Gastroesophageal sphincter (tissue), 4 donors: ENCODE measurements around the gene ANKH. TPM values are rescaled to one million over a fixed set of nuclear protein-coding genes. Genes with fewer than 3 reads are reported as not detected.

Source experiments
- ATAC-seq: fragments of 150-250 bp; one replicate; pipeline ENCODE4 v1.9.1; 2016; ENCODE audit warnings: mild to moderate bottlenecking, moderate library complexity
- H3K27ac ChIP-seq, 4 donors: fragments of 200-600 bp; sonication (generic) in 3 of 4; 1 replicate in 3 of 4; 2 replicates in 1 of 4; pipeline ENCODE4 v1.5.1; 2016 to 2019
- H3K27me3 ChIP-seq: fragments of 200-600 bp; sonication (generic); one replicate; pipeline ENCODE4 v1.5.1; 2019
- H3K36me3 ChIP-seq, 2 donors: fragments of 200-600 bp; sonication (generic); one replicate each; pipeline ENCODE4 v1.5.1; 2019; ENCODE audit warnings: control low read depth in 1 of 2
- H3K4me1 ChIP-seq, 3 donors: fragments of 200-600 bp; sonication (generic); 1 replicate in 2 of 3; 2 replicates in 1 of 3; pipeline ENCODE4 v1.5.1; 2016 to 2019; ENCODE audit warnings: control low read depth in 2 of 3
- H3K4me3 ChIP-seq, 2 donors: fragments of 200-600 bp; sonication (generic); one replicate each; pipeline ENCODE4 v1.5.1; 2019; ENCODE audit warnings: mild to moderate bottlenecking in 1 of 2, moderate library complexity in 1 of 2
- H3K9me3 ChIP-seq, 3 donors: fragments of 200-600 bp; sonication (generic); one replicate each; pipeline ENCODE4 v1.5.1; 2017 to 2019; ENCODE audit warnings: control low read depth in 2 of 3
- EP300 ChIP-seq: sonication (generic); formaldehyde crosslinking; IDR thresholded peaks from one replicate; pipeline ENCODE4 v1.6.1; 2017; ENCODE audit warnings: antibody characterized with exemption, mild to moderate bottlenecking
- POLR2A ChIP-seq, 2 donors: fragments of 450-650 bp; IDR thresholded peaks; one replicate each; pipeline ENCODE4 v1.6.1; 2017; ENCODE audit warnings: antibody characterized with exemption in 2 of 2, mild to moderate bottlenecking in 2 of 2, moderate library complexity in 1 of 2
- POLR2AphosphoS5 ChIP-seq: sonication (generic); formaldehyde crosslinking; IDR thresholded peaks from one replicate; pipeline ENCODE4 v1.6.1; 2017; ENCODE audit warnings: antibody characterized with exemption
- WGBS, 2 donors: methylation state at CpG; one replicate each; pipeline ENCODE4 v1.1.5; 2018; ENCODE audit warnings: low coverage in 1 of 2; 5-methylcytosine and 5-hydroxymethylcytosine counted together
- total RNA-seq, 4 donors: library from RNA; depleted of rRNA; stranded (reverse); fragments of >200 nt; gene quantifications; one replicate each; pipeline ENCODE4 v1.1.0, GENCODE V29; 2016
- TF ChIP-seq, protein P1 (sequence below), 4 experiments: fragments of 200-600 bp in 2 of 4; fragments of 450-650 bp in 2 of 4; sonication (generic) in 1 of 4; IDR thresholded peaks; one replicate each; pipeline ENCODE4 v1.5.1; 2017 to 2019; ENCODE audit warnings: antibody characterized with exemption in 4 of 4, mild to moderate bottlenecking in 2 of 4, moderate library complexity in 2 of 4

The ANKH gene
- total RNA-seq, 4 donors from 2014 or later, result 30.0 to 45.2 (median 36.0) TPM

DNA sequence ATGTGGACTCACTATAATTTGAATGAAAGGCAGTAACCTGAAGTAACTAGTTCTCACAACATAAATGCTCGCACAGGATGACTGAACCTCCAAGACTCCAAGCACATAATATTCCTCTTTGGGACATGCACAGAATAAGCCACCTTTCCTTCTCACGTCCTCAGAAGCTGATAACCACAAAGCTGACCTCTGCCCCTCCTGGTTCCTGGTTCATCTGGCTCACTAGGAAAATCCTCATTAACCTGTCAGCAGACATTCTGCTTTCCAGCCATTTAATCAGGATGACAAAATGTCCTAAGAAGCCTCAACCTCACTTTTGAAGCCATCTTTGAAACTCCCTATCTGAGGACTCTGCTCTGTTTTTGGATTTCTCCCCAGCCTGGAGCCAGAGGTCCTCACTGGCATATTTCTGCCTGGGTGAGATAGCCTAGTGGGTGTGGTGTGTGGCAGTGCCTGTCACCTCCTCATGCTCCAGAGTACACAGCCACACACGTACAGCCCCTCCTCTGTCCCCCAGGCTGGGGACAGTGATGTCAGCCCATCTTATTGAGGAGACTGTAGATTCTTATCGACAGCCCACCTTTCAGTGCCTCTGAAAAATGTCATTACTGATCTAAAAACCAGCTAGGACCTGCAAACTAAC lies 10.3 kb downstream of the ANKH start:
- H3K27me3 ChIP-seq, result no peaks in the 10 kb centered on the region
- ATAC-seq, result no peak
- H3K9me3 ChIP-seq, result no peaks in the 10 kb centered on the region
- TF ChIP-seq, protein P1, sequence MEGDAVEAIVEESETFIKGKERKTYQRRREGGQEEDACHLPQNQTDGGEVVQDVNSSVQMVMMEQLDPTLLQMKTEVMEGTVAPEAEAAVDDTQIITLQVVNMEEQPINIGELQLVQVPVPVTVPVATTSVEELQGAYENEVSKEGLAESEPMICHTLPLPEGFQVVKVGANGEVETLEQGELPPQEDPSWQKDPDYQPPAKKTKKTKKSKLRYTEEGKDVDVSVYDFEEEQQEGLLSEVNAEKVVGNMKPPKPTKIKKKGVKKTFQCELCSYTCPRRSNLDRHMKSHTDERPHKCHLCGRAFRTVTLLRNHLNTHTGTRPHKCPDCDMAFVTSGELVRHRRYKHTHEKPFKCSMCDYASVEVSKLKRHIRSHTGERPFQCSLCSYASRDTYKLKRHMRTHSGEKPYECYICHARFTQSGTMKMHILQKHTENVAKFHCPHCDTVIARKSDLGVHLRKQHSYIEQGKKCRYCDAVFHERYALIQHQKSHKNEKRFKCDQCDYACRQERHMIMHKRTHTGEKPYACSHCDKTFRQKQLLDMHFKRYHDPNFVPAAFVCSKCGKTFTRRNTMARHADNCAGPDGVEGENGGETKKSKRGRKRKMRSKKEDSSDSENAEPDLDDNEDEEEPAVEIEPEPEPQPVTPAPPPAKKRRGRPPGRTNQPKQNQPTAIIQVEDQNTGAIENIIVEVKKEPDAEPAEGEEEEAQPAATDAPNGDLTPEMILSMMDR (IDR thresholded peaks at IDR 0.05), result no peak
- TF ChIP-seq POLR2AphosphoS5, result no peak
- no peak for TF ChIP-seq POLR2A (IDR thresholded peaks at IDR 0.05)
- no peak for TF ChIP-seq EP300
- 67 to 79% methylated on average over 1 to 3 of the region's 4 CpGs for WGBS, 2 donors
- peaks cover 0 to 31% (median 0%) of the 10 kb centered on the region in 3 donors for H3K4me1 ChIP-seq
- H3K4me3 ChIP-seq, result no peak overlapping the region
- no peak overlapping the region for H3K27ac ChIP-seq
- H3K36me3 ChIP-seq, result no peaks in the 10 kb centered on the region

GRCh38 chr5:14859980-14860379 lies 11.6 kb downstream of the ANKH start:
- no peak for TF ChIP-seq EP300
- no peak for ATAC-seq
- Histone ChIP-seq H3K4me3 (no peak overlapping the region), H3K27me3 (no peaks in the 10 kb centered on the region), H3K4me1 (peaks cover 0 to 30% (median 0%) of the 10 kb centered on the region in 3 donors), H3K9me3 (no peaks in the 10 kb centered on the region), H3K27ac (no peak overlapping the region), H3K36me3 (no peaks in the 10 kb centered on the region)
- 60 to 85% methylated on average over 1 to 6 of the region's 7 CpGs for WGBS, 2 donors

- Histone ChIP-seq H3K4me1 (peaks cover 0 to 22% (median 0%) of the 10 kb centered on the region in 3 donors), H3K4me3 (no peak overlapping the region), H3K36me3 (no peaks in the 10 kb centered on the region), H3K27ac (no peak overlapping the region), H3K9me3 (no peaks in the 10 kb centered on the region), H3K27me3 (no peaks in the 10 kb centered on the region)
- WGBS, 2 donors, result 92 to 100% methylated on average over 1 of the region's 1 CpG
- TF ChIP-seq POLR2A (IDR thresholded peaks at IDR 0.05) (no peak), POLR2AphosphoS5 (no peak), EP300 (no peak)
- TF ChIP-seq, protein P1 (IDR thresholded peaks at IDR 0.05), result no peak
- ATAC-seq, result no peak
These were observed 12.4 kb downstream of the ANKH start for GRCh38 chr5:14859150-14859549.

DNA sequence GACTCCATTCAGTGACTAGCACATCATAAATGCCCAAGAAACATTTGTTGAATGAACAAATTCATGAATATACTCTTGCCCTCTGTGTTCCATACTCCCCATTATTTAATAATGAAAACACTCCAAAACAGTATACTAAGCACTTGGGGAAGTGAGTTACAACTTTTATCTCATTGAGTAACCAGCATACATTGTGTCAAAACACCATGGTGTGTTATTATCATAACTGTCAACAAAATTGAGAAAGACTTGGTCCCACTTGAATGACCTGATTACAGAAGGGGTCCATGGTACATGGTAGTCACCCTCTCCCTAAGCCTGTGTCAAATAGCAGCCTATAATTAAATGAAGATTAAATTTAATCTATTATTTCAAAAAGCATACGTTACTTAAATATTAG lies 16.2 kb downstream of the ANKH start:
- no peaks in the 10 kb centered on the region for H3K36me3 ChIP-seq
- no peaks in the 10 kb centered on the region for H3K9me3 ChIP-seq
- ATAC-seq, result no peak
- 92 to 100% methylated on average over 1 of the region's 1 CpG for WGBS, 2 donors
- no peak overlapping the region for H3K4me3 ChIP-seq
- H3K27me3 ChIP-seq, result no peaks in the 10 kb centered on the region
- TF ChIP-seq POLR2AphosphoS5 (no peak), EP300 (no peak), POLR2A (IDR thresholded peaks at IDR 0.05) (no peak)
- TF ChIP-seq, protein P1 (IDR thresholded peaks at IDR 0.05), result no peak
- no peaks in the 10 kb centered on the region for H3K4me1 ChIP-seq
- H3K27ac ChIP-seq, result no peak overlapping the region

DNA sequence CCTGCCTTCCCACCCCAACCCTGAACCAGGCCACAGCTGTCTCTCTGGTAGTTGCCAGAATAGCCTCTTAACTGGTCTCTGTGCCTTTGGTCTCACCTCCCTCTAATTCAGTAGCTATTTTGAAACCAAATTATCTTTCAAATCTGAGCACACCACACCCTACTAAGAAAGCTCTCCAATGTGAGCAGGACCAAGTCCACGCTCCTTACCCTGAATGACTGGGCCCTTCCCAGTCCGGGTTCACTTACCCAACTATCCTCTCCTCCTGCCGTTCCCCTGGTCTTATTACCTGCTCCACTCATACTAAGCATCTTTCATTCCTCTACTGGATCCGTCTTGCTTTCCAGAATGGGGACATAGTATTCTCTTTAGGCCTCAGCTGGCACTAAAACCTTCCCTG lies 16.8 kb downstream of the ANKH start:
- TF ChIP-seq, protein P1 (IDR thresholded peaks at IDR 0.05), result no peak
- TF ChIP-seq POLR2AphosphoS5 (no peak), POLR2A (IDR thresholded peaks at IDR 0.05) (no peak), EP300 (no peak)
- no peaks in the 10 kb centered on the region for H3K4me1 ChIP-seq
- H3K27me3 ChIP-seq, result no peaks in the 10 kb centered on the region
- 95 to 100% methylated on average over 1 to 4 of the region's 4 CpGs for WGBS, 2 donors
- no peak overlapping the region for H3K4me3 ChIP-seq
- H3K9me3 ChIP-seq, result no peaks in the 10 kb centered on the region
- H3K27ac ChIP-seq, result no peak overlapping the region
- no peaks in the 10 kb centered on the region for H3K36me3 ChIP-seq
- no peak for ATAC-seq
